ENCODE results near the gene APOL4.
"Not testable (repeated sequence)": the region's sequence is repeated elsewhere in the genome, so short reads cannot be mapped to it uniquely, and the experiment has no call there.

APOL4 gene
- total RNA-seq: 0 reads per million in 2 donors

DNA sequence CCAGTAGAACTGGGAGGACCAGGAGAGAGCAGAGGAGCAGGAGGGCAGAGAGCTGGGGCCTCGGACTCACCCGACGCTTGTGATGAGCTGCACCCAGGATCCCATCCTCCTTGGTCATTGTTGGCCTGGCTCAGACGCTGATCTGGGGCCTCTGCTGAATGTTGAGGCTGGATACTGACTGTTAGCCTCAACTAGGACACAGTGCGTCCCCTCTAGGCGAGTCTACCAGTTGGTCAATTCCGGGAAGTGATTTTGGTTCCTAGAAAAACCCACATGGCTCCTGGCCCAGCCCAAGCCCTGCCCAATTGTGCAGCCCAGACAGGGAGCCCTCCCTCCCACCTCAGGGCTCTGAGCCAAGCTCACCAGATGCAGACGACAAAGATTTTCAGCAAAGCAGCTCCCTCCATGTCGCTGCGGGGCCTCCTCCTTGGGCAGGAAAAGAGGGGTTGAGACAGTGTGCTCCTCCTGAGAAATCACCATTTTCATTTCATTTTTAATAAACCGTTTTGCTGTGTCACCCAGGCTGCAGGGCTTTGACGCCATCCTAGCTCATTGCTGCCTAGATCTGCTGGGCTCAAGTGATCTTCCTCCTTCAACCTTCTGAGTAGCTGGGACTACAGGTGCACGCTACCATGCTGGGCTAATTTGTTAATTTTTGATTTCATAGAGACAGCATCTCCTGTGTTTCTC is at the start of gene APOL4:
APOL4 (minus strand) TSS at position 180 of the 690 bp plus-strand sequence; CDS start at position 105, 75 bp downstream.
- DNase-seq: no peak

DNA sequence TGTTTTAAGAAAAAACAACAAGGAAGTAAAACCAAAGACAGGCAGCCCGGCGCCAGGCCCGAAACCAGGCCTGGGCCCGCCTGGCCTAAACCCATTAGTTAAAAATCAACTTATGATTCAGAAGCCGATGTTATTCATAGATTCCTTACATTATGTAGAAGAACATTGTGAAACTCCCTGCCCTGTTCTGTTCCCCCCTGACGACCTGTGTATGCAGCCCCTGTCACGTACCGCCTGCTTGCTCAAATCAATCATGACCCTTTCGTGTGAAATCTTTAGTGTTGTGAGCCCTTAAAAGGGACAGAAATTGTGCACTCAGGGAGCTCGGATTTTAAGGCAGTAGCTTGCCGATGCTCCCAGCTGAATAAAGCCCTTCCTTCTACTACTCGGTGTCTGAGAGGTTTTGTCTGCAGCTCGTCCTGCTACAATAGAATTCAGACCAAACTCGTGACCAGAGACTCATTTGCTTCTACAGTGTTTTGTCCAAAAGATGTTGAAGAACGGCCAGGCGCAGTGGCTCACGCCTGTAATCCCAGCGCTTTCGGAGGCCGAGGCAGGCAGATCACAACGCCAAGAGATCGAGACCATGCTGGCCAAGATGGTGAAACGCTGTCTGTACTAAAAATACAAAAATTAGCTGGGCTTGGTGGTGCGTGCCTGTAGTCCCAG is 48.8 kb upstream of the APOL4 start:
- DNase-seq: not testable (repeated sequence)

DNA sequence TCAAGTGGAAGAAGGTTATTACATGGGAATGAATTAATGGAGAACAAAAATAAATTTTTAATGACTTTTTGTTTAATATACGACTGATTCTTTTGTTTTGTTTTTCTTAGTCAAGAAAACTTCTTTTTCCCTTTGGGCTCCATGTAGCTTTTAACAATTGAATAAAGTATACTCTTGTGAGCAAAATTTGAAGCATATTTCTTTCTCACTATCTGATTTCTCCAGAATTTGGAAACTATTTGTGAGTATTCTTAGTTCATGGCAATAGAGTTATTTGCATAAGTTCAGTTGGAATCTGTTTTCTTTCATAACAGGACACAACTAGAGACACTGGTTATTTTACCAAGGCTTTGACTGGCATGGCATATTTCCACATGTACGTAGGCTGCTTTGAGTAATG is 47.6 kb upstream of the APOL4 start:
- DNase-seq: no peak

- DNase-seq: no peak
Observed at GRCh38 chr22:36247955-36248354, 46.3 kb upstream of the APOL4 start.

DNA sequence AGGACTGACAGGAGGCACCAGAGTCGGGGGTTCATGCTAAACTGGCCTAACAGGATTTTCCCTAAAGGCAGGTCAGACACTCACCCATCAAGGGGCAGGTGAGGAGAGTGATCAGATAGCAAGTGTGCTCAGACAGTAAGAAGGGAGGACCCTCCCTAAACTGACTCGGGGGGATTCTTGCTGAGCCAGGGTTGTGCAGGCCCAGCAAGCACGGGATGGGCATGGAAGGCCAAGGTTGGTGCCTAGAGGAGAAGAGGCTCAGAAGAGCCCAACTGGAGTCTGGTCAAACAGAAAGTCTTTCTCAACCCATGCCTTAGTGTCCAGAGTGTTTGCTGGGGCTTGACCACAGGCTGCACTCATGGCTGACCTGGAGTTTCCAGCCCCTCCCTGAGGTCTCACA is 45.1 kb upstream of the APOL4 start:
- DNase-seq: no peak

GRCh38 chr22:36245805-36246356 is 44.3 kb upstream of the APOL4 start:
- DNase-seq: no peak

DNA sequence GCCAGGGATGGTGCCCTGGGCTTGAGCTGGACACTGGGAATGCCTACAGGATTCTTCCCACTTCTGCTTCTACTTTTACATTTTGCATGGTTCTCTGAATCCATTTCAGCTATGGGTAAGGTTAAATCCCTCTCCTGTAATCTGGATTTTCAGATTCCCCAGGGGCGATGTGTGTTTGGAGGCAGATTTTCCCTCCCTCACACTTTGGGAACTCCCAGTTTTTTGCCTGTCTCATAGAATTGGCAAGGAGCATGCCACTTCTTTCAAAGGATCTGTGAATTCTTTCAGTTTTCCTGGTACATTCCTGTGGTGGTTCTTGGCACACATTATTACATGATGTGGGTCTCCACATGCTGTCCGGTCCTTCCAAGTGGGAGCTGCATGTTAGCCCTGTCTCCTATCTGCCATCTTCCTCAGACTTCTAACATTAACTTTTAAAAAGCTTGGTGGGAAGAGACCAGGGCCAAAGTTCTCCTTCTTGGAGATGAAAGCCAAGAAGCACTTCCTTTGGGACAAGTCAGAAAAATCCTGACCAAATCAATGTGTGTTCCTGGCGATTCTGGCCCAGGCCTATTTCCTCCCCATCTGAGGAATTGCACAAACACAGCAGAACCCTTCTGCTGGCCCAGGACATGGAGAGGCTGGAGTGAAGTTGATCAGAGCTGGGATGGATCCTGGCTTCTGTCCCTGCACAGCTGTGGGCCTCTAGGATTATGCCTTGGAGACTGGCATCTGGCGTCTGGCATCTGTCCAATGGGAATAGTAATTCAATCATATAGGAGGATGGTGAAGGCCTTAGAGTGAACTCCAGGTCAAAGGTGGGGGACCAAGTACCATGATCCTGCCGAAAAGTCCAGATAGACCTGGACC is 43.1 kb upstream of the APOL4 start:
- no peak for DNase-seq

GRCh38 chr22:36243986-36244385 is 42.4 kb upstream of the APOL4 start:
- DNase-seq: no peak

GRCh38 chr22:36239401-36240171 is 38.0 kb upstream of the APOL4 start, which contains the start of gene APOL2:
TSS of gene APOL2 (minus strand) at chr22:36239527. CDS start at chr22:36233162, 6,365 bp downstream.
- DNase-seq: peak; percentile 75

- no peak for DNase-seq
Observed at GRCh38 chr22:36239150-36239400, 37.5 kb upstream of the APOL4 start.

GRCh38 chr22:36238373-36239149 is 37.0 kb upstream of the APOL4 start:
- no peak for DNase-seq

DNA sequence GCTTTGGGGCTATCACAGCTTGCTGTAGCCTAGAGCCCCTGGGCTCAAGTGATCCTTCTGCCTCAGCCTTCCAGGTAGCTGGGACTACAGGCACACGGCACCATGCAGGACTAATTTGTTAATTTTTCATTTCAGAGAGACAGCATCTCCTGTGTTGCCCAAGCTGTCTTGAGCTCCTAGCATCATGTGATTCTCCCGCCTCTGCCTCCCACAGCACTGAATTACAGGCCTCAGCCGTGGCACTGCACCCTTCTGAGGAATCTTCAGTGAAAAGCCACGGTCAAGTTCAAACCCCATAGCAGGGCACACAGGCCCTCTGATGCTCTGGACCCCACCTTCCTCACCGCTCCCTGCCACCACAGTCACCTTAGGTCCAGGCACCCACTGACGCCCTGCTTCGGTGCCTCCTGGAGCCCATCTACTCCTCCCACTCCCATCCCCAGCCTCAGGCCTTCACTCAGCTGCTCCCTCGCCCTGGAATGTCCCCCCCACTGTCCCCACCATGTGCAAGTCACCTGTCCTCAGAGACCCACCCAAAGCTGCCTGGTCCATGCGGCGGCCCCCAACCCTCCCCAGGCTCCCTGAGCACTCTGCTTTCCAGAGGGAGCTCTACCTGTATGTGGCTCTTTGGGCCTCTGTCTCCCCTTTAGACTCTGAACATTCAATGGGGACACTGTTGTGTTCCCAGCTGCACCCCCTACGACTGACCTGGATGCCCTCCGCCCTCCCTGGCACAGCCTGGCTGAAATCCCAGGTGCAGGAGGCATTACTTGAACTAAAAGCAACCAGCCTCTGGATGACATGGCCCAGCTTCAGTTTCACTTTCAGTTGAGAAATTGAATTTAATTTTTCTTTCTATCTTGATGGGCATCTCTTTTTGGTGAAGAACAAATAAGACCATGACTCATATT is 36.1 kb upstream of the APOL4 start:
- no peak for DNase-seq

- DNase-seq: no peak
Observed at GRCh38 chr22:36236388-36237319, 35.0 kb upstream of the APOL4 start.

GRCh38 chr22:36235585-36235984 is 34.0 kb upstream of the APOL4 start:
- DNase-seq: no peak

- no peak for DNase-seq
Observed at GRCh38 chr22:36234919-36235318, 33.3 kb upstream of the APOL4 start.

DNA sequence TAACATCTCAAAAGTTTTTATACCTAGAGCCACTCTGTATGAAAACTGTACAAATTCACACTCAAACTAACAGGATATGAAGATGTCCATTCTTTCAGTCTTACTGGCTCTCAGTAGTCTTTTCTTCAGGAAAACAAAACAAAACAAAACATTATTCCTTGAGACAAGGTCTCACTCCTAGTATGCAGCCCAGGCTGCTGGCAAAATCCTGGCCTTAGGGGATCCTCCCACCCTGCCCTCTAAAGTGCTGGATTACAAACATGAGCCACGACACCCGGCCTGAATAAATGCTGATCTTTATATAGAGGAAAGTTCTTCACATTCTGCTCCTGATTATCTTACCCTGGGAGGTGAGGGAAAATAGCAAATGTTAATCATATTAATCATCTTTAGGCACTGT is 32.6 kb upstream of the APOL4 start:
- no peak for DNase-seq

DNA sequence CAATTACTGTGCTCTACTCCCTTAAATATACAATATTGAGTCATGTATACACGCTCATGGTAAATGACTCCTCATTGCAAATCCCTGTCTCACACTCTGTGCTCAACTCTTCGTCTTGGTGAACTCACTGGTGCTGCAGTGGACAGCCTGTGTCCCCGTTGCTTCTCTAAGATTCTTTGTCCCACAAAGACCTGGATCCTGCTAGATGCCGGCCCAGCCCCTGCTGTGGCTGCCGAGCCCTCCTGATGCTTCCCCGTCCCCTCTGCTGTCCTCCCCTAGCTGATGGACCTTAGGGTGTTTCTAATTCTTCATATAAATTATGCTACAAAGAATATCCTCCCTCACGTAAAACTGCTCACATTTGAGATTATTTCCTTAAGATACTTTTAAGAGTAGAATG is 32.2 kb upstream of the APOL4 start:
- no peak for DNase-seq

DNA sequence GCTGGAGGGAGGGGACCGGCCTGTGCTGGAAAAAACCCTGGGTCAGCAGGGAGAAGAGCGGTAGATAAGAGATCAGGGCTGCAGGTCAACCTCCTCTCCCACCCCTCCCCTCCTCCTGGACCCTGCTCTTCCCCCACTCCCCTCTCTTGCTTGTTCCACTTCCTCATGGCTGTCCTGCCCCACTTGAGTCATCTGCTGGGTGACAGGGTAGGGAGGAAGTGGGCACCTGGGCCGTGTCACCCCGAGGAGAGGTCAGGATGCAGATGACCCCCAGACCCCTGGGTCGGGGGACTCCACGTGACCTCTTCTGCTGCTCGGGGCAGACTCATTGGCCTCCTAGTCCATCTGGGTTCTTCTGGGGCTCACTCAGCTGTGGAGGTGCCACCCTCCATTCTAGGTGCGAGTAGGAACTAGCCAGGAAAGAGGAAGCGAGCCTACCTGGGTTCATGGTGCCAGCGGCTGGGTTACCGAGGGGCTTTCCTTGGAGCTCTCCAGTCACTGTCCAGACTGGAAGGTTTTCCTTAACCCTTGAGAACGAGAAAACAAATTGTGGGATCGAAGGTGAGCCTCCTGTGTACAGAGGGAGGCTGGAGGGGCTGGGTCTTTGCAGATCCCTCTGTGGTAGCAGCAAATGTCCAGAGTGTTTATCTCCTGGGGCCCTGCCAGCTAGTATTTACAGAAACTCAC is 31.2 kb upstream of the APOL4 start:
- DNase-seq: no peak

- DNase-seq: not testable (repeated sequence)
Observed at GRCh38 chr22:36231051-36231450, 29.4 kb upstream of the APOL4 start.
